Karpas-422 (cell line): ENCODE data around the gene KLHL17. TPM values are rescaled to one million over a fixed set of nuclear protein-coding genes. Genes with fewer than 3 reads are reported as not detected.
"Not testable (repeated sequence)": the region's sequence is repeated elsewhere in the genome, so short reads cannot be mapped to it uniquely, and the experiment has no call there.

ENCODE experiments used
- DNase-seq: peaks from one replicate; pipeline ENCODE4 v3.0.0-alpha.2; 2015
- H2AFZ ChIP-seq: fragments of 200-600 bp; sonication (generic); 2 replicates; pipeline ENCODE4 v1.6.1; 2014; ENCODE audit warnings: antibody characterized with exemption, low read length, mixed read lengths
- H3K27ac ChIP-seq: fragments of 200-600 bp; sonication (generic); 2 replicates; pipeline ENCODE4 v1.5.1; 2014; ENCODE audit warnings: mild to moderate bottlenecking, low read length, moderate library complexity
- H3K27me3 ChIP-seq: fragments of 200-600 bp; sonication (generic); 2 replicates; pipeline ENCODE4 v1.6.1; 2014; ENCODE audit warnings: low read length, mixed read lengths
- H3K36me3 ChIP-seq: fragments of 200-600 bp; sonication (generic); 2 replicates; pipeline ENCODE4 v1.6.1; 2014; ENCODE audit warnings: low read length, mixed read lengths; ENCODE audit not compliant: insufficient read depth
- H3K4me1 ChIP-seq: fragments of 200-600 bp; sonication (generic); 2 replicates; pipeline ENCODE4 v1.6.1; 2014; ENCODE audit warnings: mild to moderate bottlenecking, low read length, mixed read lengths
- H3K4me2 ChIP-seq: fragments of 200-600 bp; sonication (generic); 2 replicates; pipeline ENCODE4 v1.6.1; 2014; ENCODE audit warnings: low read length, low read depth, mild to moderate bottlenecking; ENCODE audit not compliant: poor library complexity, severe bottlenecking
- H3K4me3 ChIP-seq: fragments of 200-600 bp; sonication (generic); 2 replicates; pipeline ENCODE4 v1.5.1; 2014; ENCODE audit warnings: mild to moderate bottlenecking, antibody characterized with exemption, low read length, mixed read lengths
- H3K79me2 ChIP-seq: fragments of 200-600 bp; sonication (generic); 2 replicates; pipeline ENCODE4 v1.6.1; 2014; ENCODE audit warnings: mild to moderate bottlenecking, low read length, mixed read lengths
- H3K9ac ChIP-seq: fragments of 200-600 bp; sonication (generic); 2 replicates; pipeline ENCODE4 v1.6.0; 2014; ENCODE audit warnings: low read length
- H3K9me2 ChIP-seq: fragments of 200-600 bp; sonication (generic), shearing (Covaris generic); replicated peaks from 2 replicates; pipeline ENCODE4 v1.6.0; 2014; ENCODE audit warnings: mild to moderate bottlenecking, low read length, moderate library complexity; ENCODE audit not compliant: insufficient read depth
- H3K9me3 ChIP-seq: fragments of 300-700, 200-600 bp; sonication (generic); 2 replicates; pipeline ENCODE4 v1.6.1; 2014; ENCODE audit warnings: low read length, mixed read lengths
- H4K20me1 ChIP-seq: fragments of 200-600 bp; sonication (generic); 2 replicates; pipeline ENCODE4 v1.6.1; 2014; ENCODE audit warnings: mild to moderate bottlenecking, antibody characterized with exemption, low read length, low read depth; ENCODE audit not compliant: insufficient read depth
- total RNA-seq: library from RNA; depleted of rRNA; stranded (reverse); fragments of >200 nt; shearing (Covaris generic); gene quantifications from 2 replicates; pipeline ENCODE4 v1.2.3, GENCODE V29; 2014; ENCODE audit warnings: low replicate concordance

Gene KLHL17
- total RNA-seq, 1 experiment from 2014 or later: 13.9 TPM

- Histone ChIP-seq H3K4me2 (no peak overlapping the region), H3K27me3 (no peaks in the 10 kb centered on the region)
These were observed 22.5 kb downstream of the KLHL17 start for GRCh38 chr1:982765-983436.

GRCh38 chr1:983798-984475 is 23.6 kb downstream of the KLHL17 start:
- Histone ChIP-seq H3K27me3 (no peaks in the 10 kb centered on the region), H3K9ac (no peak overlapping the region), H3K4me2 (no peak overlapping the region)

More at GRCh38 chr1:982765-983436, 22.5 kb downstream of the KLHL17 start:
- Histone ChIP-seq H3K4me3 (no peak overlapping the region), H3K9me2 (no peaks in the 10 kb centered on the region), H3K27ac (no peak overlapping the region), H3K36me3 (no peaks in the 10 kb centered on the region), H4K20me1 (no peaks in the 10 kb centered on the region), H3K9ac (no peak overlapping the region), H2AFZ (no peak overlapping the region), H3K79me2 (no peaks in the 10 kb centered on the region), H3K9me3 (no peaks in the 10 kb centered on the region), H3K4me1 (no peaks in the 10 kb centered on the region)
- DNase-seq: no peak

GRCh38 chr1:984476-984814 is 24.1 kb downstream of the KLHL17 start:
- Histone ChIP-seq H3K9me2 (no peaks in the 10 kb centered on the region), H3K27me3 (no peaks in the 10 kb centered on the region), H3K36me3 (no peaks in the 10 kb centered on the region), H2AFZ (no peak overlapping the region), H3K9ac (no peak overlapping the region), H3K4me1 (no peaks in the 10 kb centered on the region), H3K79me2 (no peaks in the 10 kb centered on the region), H3K27ac (no peak overlapping the region), H3K9me3 (no peaks in the 10 kb centered on the region), H3K4me2 (no peak overlapping the region), H4K20me1 (no peaks in the 10 kb centered on the region), H3K4me3 (no peak overlapping the region)
- DNase-seq: no peak

More at GRCh38 chr1:983798-984475, 23.6 kb downstream of the KLHL17 start:
- Histone ChIP-seq H3K9me2 (no peaks in the 10 kb centered on the region), H3K79me2 (no peaks in the 10 kb centered on the region), H3K4me1 (no peaks in the 10 kb centered on the region), H2AFZ (no peak overlapping the region), H4K20me1 (no peaks in the 10 kb centered on the region), H3K4me3 (no peak overlapping the region), H3K27ac (no peak overlapping the region), H3K36me3 (no peaks in the 10 kb centered on the region), H3K9me3 (no peaks in the 10 kb centered on the region)
- peak; percentile 70 for DNase-seq

- Histone ChIP-seq H3K4me1 (no peaks in the 10 kb centered on the region), H3K9me2 (no peaks in the 10 kb centered on the region), H3K36me3 (no peaks in the 10 kb centered on the region), H3K79me2 (no peaks in the 10 kb centered on the region), H3K27ac (no peak overlapping the region), H3K9ac (no peak overlapping the region), H4K20me1 (no peaks in the 10 kb centered on the region), H3K27me3 (no peaks in the 10 kb centered on the region), H3K4me2 (no peak overlapping the region), H2AFZ (no peak overlapping the region), H3K4me3 (no peak overlapping the region), H3K9me3 (no peaks in the 10 kb centered on the region)
- no peak for DNase-seq
These were observed 24.7 kb downstream of the KLHL17 start for GRCh38 chr1:985126-985525.

GRCh38 chr1:988061-988460 is 27.7 kb downstream of the KLHL17 start:
- H3K4me3 ChIP-seq, H4K20me1 ChIP-seq, H2AFZ ChIP-seq, H3K4me1 ChIP-seq, H3K27me3 ChIP-seq, H3K9ac ChIP-seq, DNase-seq, H3K79me2 ChIP-seq, H3K4me2 ChIP-seq, H3K9me2 ChIP-seq, H3K36me3 ChIP-seq, H3K27ac ChIP-seq, H3K9me3 ChIP-seq: not testable (repeated sequence)

- not testable (repeated sequence) for H3K9me2 ChIP-seq, H3K27me3 ChIP-seq, H3K36me3 ChIP-seq, H3K4me2 ChIP-seq, H2AFZ ChIP-seq, H3K9me3 ChIP-seq, H4K20me1 ChIP-seq, H3K4me3 ChIP-seq, H3K79me2 ChIP-seq, H3K4me1 ChIP-seq, H3K27ac ChIP-seq, H3K9ac ChIP-seq, DNase-seq
These were observed 30.9 kb downstream of the KLHL17 start for GRCh38 chr1:991275-991674.

GRCh38 chr1:991895-992294 is 31.5 kb downstream of the KLHL17 start:
- DNase-seq: no peak
- H3K27me3 ChIP-seq: no peaks in the 10 kb centered on the region
- H3K4me3 ChIP-seq: no peak overlapping the region
- no peaks in the 10 kb centered on the region for H3K4me1 ChIP-seq
- no peaks in the 10 kb centered on the region for H3K9me3 ChIP-seq
- no peaks in the 10 kb centered on the region for H3K36me3 ChIP-seq
- H3K9ac ChIP-seq: no peak overlapping the region
- no peak overlapping the region for H2AFZ ChIP-seq
- H3K9me2 ChIP-seq: no peaks in the 10 kb centered on the region
- H4K20me1 ChIP-seq: no peaks in the 10 kb centered on the region
- no peak overlapping the region for H3K27ac ChIP-seq
- no peak overlapping the region for H3K4me2 ChIP-seq
- H3K79me2 ChIP-seq: no peaks in the 10 kb centered on the region

- H3K36me3 ChIP-seq: no peaks in the 10 kb centered on the region
- no peak overlapping the region for H3K27ac ChIP-seq
- no peaks in the 10 kb centered on the region for H3K79me2 ChIP-seq
- DNase-seq: no peak
- H4K20me1 ChIP-seq: no peaks in the 10 kb centered on the region
- no peaks in the 10 kb centered on the region for H3K9me2 ChIP-seq
- H2AFZ ChIP-seq: no peak overlapping the region
- no peak overlapping the region for H3K4me3 ChIP-seq
- no peaks in the 10 kb centered on the region for H3K9me3 ChIP-seq
- no peak overlapping the region for H3K4me2 ChIP-seq
- no peak overlapping the region for H3K9ac ChIP-seq
- no peaks in the 10 kb centered on the region for H3K27me3 ChIP-seq
- H3K4me1 ChIP-seq: no peaks in the 10 kb centered on the region
These were observed 32.0 kb downstream of the KLHL17 start for GRCh38 chr1:992362-992761.
